Measurements from ENCODE around the gene RFTN1.

DNA sequence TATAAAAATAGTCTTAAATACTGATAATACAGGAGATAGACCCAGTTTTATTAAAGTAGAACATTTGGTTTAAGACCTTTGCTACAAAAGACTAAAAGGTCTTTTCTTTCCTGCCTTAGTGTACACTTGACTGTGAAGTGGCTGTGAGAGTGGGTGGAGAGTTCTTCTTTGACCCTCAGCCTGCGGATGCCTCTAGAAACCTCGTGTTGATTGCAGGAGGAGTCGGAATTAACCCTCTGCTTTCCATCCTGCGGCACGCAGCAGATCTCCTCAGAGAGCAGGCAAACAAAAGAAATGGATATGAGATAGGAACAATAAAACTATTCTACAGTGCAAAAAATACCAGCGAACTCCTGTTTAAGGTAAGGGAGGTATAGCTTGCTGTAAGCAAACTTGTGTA is 212.0 kb downstream of the RFTN1 start:
- TF ChIP-seq, protein P1, sequence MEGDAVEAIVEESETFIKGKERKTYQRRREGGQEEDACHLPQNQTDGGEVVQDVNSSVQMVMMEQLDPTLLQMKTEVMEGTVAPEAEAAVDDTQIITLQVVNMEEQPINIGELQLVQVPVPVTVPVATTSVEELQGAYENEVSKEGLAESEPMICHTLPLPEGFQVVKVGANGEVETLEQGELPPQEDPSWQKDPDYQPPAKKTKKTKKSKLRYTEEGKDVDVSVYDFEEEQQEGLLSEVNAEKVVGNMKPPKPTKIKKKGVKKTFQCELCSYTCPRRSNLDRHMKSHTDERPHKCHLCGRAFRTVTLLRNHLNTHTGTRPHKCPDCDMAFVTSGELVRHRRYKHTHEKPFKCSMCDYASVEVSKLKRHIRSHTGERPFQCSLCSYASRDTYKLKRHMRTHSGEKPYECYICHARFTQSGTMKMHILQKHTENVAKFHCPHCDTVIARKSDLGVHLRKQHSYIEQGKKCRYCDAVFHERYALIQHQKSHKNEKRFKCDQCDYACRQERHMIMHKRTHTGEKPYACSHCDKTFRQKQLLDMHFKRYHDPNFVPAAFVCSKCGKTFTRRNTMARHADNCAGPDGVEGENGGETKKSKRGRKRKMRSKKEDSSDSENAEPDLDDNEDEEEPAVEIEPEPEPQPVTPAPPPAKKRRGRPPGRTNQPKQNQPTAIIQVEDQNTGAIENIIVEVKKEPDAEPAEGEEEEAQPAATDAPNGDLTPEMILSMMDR (IDR thresholded peaks at IDR 0.05) = no peak
- no peak for TF ChIP-seq EZH2 (IDR thresholded peaks at IDR 0.05; ENCODE audit: borderline replicate concordance, insufficient read depth, low read depth, low read length, poor library complexity, severe bottlenecking)
